Measurements from ENCODE around the gene CPN2. TPM values are rescaled to one million over a fixed set of nuclear protein-coding genes. Genes with fewer than 3 reads are reported as not detected.
A peak's percentile ranks its signal among the peaks of the same experiment; 100 is the strongest.

The CPN2 gene
- total RNA-seq, 4 donors from 2014 or later = 0.14 TPM; not detected in 3

DNA sequence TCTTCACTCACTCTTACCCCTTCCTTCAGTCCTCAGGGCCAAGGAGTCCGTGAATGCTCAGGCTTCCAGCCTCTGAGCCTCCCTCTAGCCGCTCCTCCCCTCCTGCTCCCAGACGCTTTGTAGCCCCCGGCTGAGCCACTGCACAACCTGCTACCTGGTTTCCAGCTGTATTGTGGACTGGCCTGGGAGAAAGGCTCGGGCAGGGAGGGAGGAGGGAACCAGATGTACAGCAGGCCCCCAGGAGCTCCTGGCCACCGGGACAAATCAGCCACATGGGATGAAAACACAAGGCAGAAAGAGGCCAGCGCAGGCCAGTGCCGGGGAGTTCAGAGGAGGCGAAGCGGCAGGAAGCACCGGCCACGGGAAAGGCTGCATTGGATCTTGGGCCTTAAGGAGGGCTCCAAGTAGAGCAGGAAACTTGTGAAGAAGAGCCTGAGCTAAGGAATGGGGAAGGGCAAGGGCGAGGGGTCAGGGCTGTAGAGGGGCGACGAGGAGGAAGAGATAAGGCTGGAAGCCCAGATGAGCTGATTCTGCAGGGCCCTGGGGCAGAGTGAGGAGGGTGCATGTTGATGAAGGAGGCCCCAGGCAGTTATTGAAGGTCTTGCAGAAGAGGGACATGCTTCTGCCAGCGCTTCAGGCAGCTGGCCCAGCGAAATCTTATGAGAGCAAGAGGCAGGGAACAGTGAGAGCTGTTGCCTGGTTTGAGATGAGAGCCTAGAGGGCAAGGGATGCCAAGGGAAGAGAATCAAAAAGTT, 14.3 kb downstream of the CPN2 start:
- no peak overlapping the region for H3K27ac ChIP-seq
- H3K27me3 ChIP-seq = peaks cover 20% of the 10 kb centered on the region
- DNase-seq = no peak
- peaks cover 0 to 8% (median 6%) of the 10 kb centered on the region in 4 donors for H3K4me1 ChIP-seq
- in situ Hi-C loops (cut with MboI; ENCODE audit: low pct_ligation_motif_present in 1 of 4, low pct_unique_long_range_greater_than_20kb in 1 of 4, low sequenced_read_pairs in 3 of 4) = loop anchor here in 3 of 4 donors (5.0 kb wide), 2 partner anchors 61 to 71 kb away; partner anchors contain the start of gene GP5 (in 1 of the 3)
- H3K9me3 ChIP-seq = no peaks in the 10 kb centered on the region
- intact Hi-C loops (cut with DNase I; ENCODE audit: low total_unique reads) = loop anchor here (5.0 kb wide), 1 partner anchor 71 kb away; no protein-coding TSS in a partner anchor
- no peak for TF ChIP-seq POLR2A (IDR thresholded peaks at IDR 0.05)
- TF ChIP-seq EP300 (IDR thresholded peaks at IDR 0.05; ENCODE audit: low read depth) = no peak
- TF ChIP-seq, protein P1, sequence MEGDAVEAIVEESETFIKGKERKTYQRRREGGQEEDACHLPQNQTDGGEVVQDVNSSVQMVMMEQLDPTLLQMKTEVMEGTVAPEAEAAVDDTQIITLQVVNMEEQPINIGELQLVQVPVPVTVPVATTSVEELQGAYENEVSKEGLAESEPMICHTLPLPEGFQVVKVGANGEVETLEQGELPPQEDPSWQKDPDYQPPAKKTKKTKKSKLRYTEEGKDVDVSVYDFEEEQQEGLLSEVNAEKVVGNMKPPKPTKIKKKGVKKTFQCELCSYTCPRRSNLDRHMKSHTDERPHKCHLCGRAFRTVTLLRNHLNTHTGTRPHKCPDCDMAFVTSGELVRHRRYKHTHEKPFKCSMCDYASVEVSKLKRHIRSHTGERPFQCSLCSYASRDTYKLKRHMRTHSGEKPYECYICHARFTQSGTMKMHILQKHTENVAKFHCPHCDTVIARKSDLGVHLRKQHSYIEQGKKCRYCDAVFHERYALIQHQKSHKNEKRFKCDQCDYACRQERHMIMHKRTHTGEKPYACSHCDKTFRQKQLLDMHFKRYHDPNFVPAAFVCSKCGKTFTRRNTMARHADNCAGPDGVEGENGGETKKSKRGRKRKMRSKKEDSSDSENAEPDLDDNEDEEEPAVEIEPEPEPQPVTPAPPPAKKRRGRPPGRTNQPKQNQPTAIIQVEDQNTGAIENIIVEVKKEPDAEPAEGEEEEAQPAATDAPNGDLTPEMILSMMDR (IDR thresholded peaks at IDR 0.05) = no peak
- TF ChIP-seq POLR2AphosphoS5 (IDR thresholded peaks at IDR 0.05) = no peak
- H3K36me3 ChIP-seq = no peaks in the 10 kb centered on the region
- WGBS, 2 donors (ENCODE audit: low coverage in 1 of 2) = 84 to 86% methylated on average over 2 to 17 of the region's 17 CpGs
- no peak overlapping the region for H3K4me3 ChIP-seq

GRCh38 chr3:194333981-194334320, 17.2 kb downstream of the CPN2 start:
- TF ChIP-seq POLR2AphosphoS5 (IDR thresholded peaks at IDR 0.05) (no peak), POLR2A (IDR thresholded peaks at IDR 0.05) (no peak), EP300 (IDR thresholded peaks at IDR 0.05; ENCODE audit: low read depth) (no peak)
- TF ChIP-seq, protein P1 (IDR thresholded peaks at IDR 0.05) = no peak
- Histone ChIP-seq H3K27ac (no peak overlapping the region), H3K4me1 (peaks cover 0 to 8% (median 6%) of the 10 kb centered on the region in 4 donors), H3K9me3 (no peaks in the 10 kb centered on the region), H3K27me3 (peaks cover 20% of the 10 kb centered on the region), H3K36me3 (no peaks in the 10 kb centered on the region), H3K4me3 (peak overlapping the region in 1 of 4 donors; percentile 52)
- intact Hi-C loops (cut with DNase I; ENCODE audit: low total_unique reads) (no loop called here), in situ Hi-C loops (cut with MboI; ENCODE audit: low pct_ligation_motif_present in 1 of 4, low pct_unique_long_range_greater_than_20kb in 1 of 4, low sequenced_read_pairs in 3 of 4) (no loop called here)
- no peak for DNase-seq
- WGBS, 2 donors (ENCODE audit: low coverage in 1 of 2) = 31 to 36% methylated on average over 12 to 15 of the region's 15 CpGs

- no peak for TF ChIP-seq EP300 (IDR thresholded peaks at IDR 0.05; ENCODE audit: low read depth)
- TF ChIP-seq POLR2AphosphoS5 (IDR thresholded peaks at IDR 0.05) = no peak
- TF ChIP-seq, protein P1 (IDR thresholded peaks at IDR 0.05) = peak; percentile 97 to 100 (median 99)
- in situ Hi-C loops (cut with MboI; ENCODE audit: low pct_ligation_motif_present in 1 of 4, low pct_unique_long_range_greater_than_20kb in 1 of 4, low sequenced_read_pairs in 3 of 4) (no loop called here), intact Hi-C loops (cut with DNase I; ENCODE audit: low total_unique reads) (no loop called here)
- no peaks in the 10 kb centered on the region for H3K9me3 ChIP-seq
- H3K4me1 ChIP-seq = peaks cover 0 to 8% (median 6%) of the 10 kb centered on the region in 4 donors
- peak overlapping the region; percentile 16 to 52 (median 26) for H3K4me3 ChIP-seq
- peak; percentile 89 for DNase-seq
- peaks cover 20% of the 10 kb centered on the region for H3K27me3 ChIP-seq
- 4 to 22% methylated on average over 3 to 38 of the region's 69 CpGs for WGBS, 2 donors (ENCODE audit: low coverage in 1 of 2)
- H3K27ac ChIP-seq = no peak overlapping the region
- no peaks in the 10 kb centered on the region for H3K36me3 ChIP-seq
These were observed 17.7 kb downstream of the CPN2 start for GRCh38 chr3:194333212-194333980.

GRCh38 chr3:194332858-194333211, 18.3 kb downstream of the CPN2 start:
- Histone ChIP-seq H3K27me3 (peaks cover 20% of the 10 kb centered on the region), H3K4me1 (peaks cover 0 to 8% (median 6%) of the 10 kb centered on the region in 4 donors), H3K4me3 (no peak overlapping the region), H3K36me3 (no peaks in the 10 kb centered on the region), H3K9me3 (no peaks in the 10 kb centered on the region), H3K27ac (no peak overlapping the region)
- DNase-seq = no peak
- WGBS, 2 donors (ENCODE audit: low coverage in 1 of 2) = 71 to 80% methylated on average over 4 to 7 of the region's 7 CpGs
- in situ Hi-C loops (cut with MboI; ENCODE audit: low pct_ligation_motif_present in 1 of 4, low pct_unique_long_range_greater_than_20kb in 1 of 4, low sequenced_read_pairs in 3 of 4) (no loop called here), intact Hi-C loops (cut with DNase I; ENCODE audit: low total_unique reads) (no loop called here)
- TF ChIP-seq, protein P1 (IDR thresholded peaks at IDR 0.05) = no peak
- TF ChIP-seq EP300 (IDR thresholded peaks at IDR 0.05; ENCODE audit: low read depth) (no peak), POLR2A (IDR thresholded peaks at IDR 0.05) (no peak), POLR2AphosphoS5 (IDR thresholded peaks at IDR 0.05) (no peak)

Data from transverse colon (tissue), 4 donors.